ENCODE data around the gene MAN2B1. TPM values are rescaled to one million over a fixed set of nuclear protein-coding genes. Genes with fewer than 3 reads are reported as not detected.
"Not testable (repeated sequence)": the region's sequence is repeated elsewhere in the genome, so short reads cannot be mapped to it uniquely, and the experiment has no call there.

Gene MAN2B1
- total and polyA plus RNA-seq, 2 donors (not counting 1 experiment from before 2014, with no cell fraction given): 30.7 to 36.0 TPM

DNA sequence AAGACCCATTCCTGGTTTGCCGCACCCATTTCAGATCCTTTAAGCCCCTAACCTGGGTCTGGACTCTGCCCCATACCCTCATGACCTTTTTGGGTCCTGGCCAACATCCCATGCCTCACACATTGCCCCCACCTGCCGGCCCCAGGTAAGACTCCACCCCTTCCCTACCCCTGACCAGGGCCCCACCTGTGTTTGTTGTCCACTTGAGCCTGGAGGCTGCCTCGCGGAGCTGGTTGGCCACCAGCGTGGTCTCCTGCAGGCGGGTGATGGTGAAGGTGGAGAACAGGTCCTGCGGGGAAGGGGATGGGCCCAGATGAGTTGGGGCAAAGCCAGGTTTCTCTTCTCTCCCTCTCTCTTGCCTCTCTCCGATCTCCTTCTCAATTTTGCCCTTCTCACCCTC is 19.5 kb downstream of the MAN2B1 start:
- Histone ChIP-seq H4K20me1 (ENCODE audit: control insufficient read depth, extremely low read depth, insufficient read depth, low read length) (no peaks in the 10 kb centered on the region), H3K36me3 (ENCODE audit: control insufficient read depth, insufficient read depth, low read length) (no peaks in the 10 kb centered on the region), H3K4me3 (replicated peaks in 1 of 4; ENCODE audit: control extremely low read depth in 1 of 4, insufficient read depth in 1 of 4, low read depth in 3 of 4, low read length in 4 of 4) (no peak overlapping the region), H3K27me3 (ENCODE audit: control insufficient read depth, insufficient read depth, low read length) (no peaks in the 10 kb centered on the region), H3K9ac (ENCODE audit: insufficient read depth, low read length) (no peak overlapping the region), H3K27ac (ENCODE audit: insufficient read depth, low read length) (no peak overlapping the region), H3K4me2 (ENCODE audit: extremely low read depth, insufficient read depth, low read length) (no peak overlapping the region), H2AFZ (ENCODE audit: low read length) (no peak overlapping the region), H3K9me3 (ENCODE audit: control insufficient read depth, insufficient read depth, low read depth, low read length) (no peaks in the 10 kb centered on the region), H3K4me1 (ENCODE audit: control insufficient read depth, extremely low read depth, insufficient read depth, low read length) (no peaks in the 10 kb centered on the region), H3K79me2 (ENCODE audit: control insufficient read depth, insufficient read depth, low read length) (no peaks in the 10 kb centered on the region)
- TF ChIP-seq EZH2 (IDR thresholded peaks at IDR 0.05; ENCODE audit: low read length, missing control alignments) (no peak), CTCF (conservative IDR thresholded peaks at IDR 0.05 in 1 of 2, IDR thresholded peaks at IDR 0.05 in 1 of 2; ENCODE audit: low read depth in 1 of 2, low read length in 2 of 2) (no peak)
- DNase-seq (ENCODE audit: low read depth in 2 of 2): no peak

GRCh38 chr19:12646551-12646950 is 20.0 kb downstream of the MAN2B1 start:
- no peaks in the 10 kb centered on the region for H3K4me1 ChIP-seq (ENCODE audit: control insufficient read depth, extremely low read depth, insufficient read depth, low read length)
- no peaks in the 10 kb centered on the region for H3K36me3 ChIP-seq (ENCODE audit: control insufficient read depth, insufficient read depth, low read length)
- no peaks in the 10 kb centered on the region for H3K79me2 ChIP-seq (ENCODE audit: control insufficient read depth, insufficient read depth, low read length)
- H3K9ac ChIP-seq (ENCODE audit: insufficient read depth, low read length): no peak overlapping the region
- no peak overlapping the region for H3K4me2 ChIP-seq (ENCODE audit: extremely low read depth, insufficient read depth, low read length)
- H3K27ac ChIP-seq (ENCODE audit: insufficient read depth, low read length): no peak overlapping the region
- H4K20me1 ChIP-seq (ENCODE audit: control insufficient read depth, extremely low read depth, insufficient read depth, low read length): no peaks in the 10 kb centered on the region
- TF ChIP-seq CTCF (conservative IDR thresholded peaks at IDR 0.05 in 1 of 2, IDR thresholded peaks at IDR 0.05 in 1 of 2; ENCODE audit: low read depth in 1 of 2, low read length in 2 of 2): no peak
- TF ChIP-seq EZH2 (IDR thresholded peaks at IDR 0.05; ENCODE audit: low read length, missing control alignments): no peak
- H3K27me3 ChIP-seq (ENCODE audit: control insufficient read depth, insufficient read depth, low read length): no peaks in the 10 kb centered on the region
- H3K4me3 ChIP-seq (replicated peaks in 1 of 4; ENCODE audit: control extremely low read depth in 1 of 4, insufficient read depth in 1 of 4, low read depth in 3 of 4, low read length in 4 of 4): no peak overlapping the region
- DNase-seq (ENCODE audit: low read depth in 2 of 2): no peak
- no peak overlapping the region for H2AFZ ChIP-seq (ENCODE audit: low read length)
- no peaks in the 10 kb centered on the region for H3K9me3 ChIP-seq (ENCODE audit: control insufficient read depth, insufficient read depth, low read depth, low read length)

- H2AFZ ChIP-seq (ENCODE audit: low read length); H3K4me1 ChIP-seq (ENCODE audit: control insufficient read depth, extremely low read depth, insufficient read depth, low read length); H3K4me2 ChIP-seq (ENCODE audit: extremely low read depth, insufficient read depth, low read length); DNase-seq (ENCODE audit: low read depth in 2 of 2); H3K9me3 ChIP-seq (ENCODE audit: control insufficient read depth, insufficient read depth, low read depth, low read length); H3K27ac ChIP-seq (ENCODE audit: insufficient read depth, low read length); H3K79me2 ChIP-seq (ENCODE audit: control insufficient read depth, insufficient read depth, low read length); H3K9ac ChIP-seq (ENCODE audit: insufficient read depth, low read length); H3K4me3 ChIP-seq (replicated peaks in 1 of 4; ENCODE audit: control extremely low read depth in 1 of 4, insufficient read depth in 1 of 4, low read depth in 3 of 4, low read length in 4 of 4); H3K36me3 ChIP-seq (ENCODE audit: control insufficient read depth, insufficient read depth, low read length); H4K20me1 ChIP-seq (ENCODE audit: control insufficient read depth, extremely low read depth, insufficient read depth, low read length); H3K27me3 ChIP-seq (ENCODE audit: control insufficient read depth, insufficient read depth, low read length): not testable (repeated sequence)
Observed at GRCh38 chr19:12643716-12644115, 22.8 kb downstream of the MAN2B1 start.

All from fibroblast of lung (primary cell).